Measurements from ENCODE around the gene FAM107B.

The FAM107B gene

DNA sequence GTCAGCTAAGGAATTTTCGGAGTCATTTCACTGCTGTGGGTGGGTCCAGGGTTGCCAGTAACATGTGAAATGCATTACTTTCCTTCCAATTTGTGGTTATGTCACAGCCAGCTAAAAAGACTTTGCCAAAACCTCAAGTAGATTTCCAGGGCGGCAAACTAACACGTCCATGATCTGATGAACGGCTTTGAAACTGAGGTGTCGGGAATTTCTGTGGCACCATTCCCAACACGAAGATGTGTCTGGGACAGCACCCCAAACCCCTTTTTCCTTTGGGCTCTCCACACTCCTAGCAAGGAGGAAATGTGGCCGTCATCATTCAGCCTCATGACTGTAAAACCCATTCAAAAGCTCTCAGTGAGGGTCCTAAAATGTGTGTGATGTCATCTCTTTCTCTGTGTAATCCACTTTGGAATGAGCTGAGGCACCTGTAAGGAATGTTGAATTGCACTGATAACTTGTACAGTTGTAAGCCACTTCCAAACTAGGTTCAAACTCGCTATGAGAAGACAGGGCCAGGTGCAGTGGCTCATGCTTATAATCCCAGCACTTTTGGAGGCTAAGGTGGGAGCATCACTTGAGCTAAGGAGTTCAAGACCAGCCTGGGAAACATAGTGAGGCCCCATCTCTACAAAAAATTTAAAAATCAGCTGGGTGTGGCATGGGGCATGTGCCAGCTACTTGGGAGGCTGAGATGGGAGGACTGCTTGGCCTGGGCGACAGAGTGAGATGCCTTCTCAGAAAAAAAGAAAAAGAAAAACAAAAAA lies 297.9 kb downstream of the FAM107B start:
- DNase-seq, result no peak

DNA sequence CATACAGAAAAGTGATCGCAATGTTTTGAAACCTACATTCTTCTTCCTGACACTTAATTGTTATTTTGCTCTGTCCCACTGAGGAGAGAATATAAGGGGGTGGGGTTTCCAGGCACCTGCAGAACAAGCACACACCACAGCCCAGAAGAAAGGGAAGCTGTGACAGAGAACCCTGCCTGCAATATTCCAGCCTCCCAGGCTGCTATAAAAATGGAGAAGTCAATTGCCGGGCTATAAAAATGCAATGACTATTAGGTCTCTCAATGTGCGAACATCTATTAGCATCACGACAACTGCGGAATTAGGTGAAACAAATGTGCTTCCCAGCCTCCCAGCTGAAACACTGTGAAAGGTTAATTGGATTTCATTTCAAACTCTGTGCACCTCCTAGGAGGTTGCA lies 298.7 kb downstream of the FAM107B start:
- no peak for DNase-seq

DNA sequence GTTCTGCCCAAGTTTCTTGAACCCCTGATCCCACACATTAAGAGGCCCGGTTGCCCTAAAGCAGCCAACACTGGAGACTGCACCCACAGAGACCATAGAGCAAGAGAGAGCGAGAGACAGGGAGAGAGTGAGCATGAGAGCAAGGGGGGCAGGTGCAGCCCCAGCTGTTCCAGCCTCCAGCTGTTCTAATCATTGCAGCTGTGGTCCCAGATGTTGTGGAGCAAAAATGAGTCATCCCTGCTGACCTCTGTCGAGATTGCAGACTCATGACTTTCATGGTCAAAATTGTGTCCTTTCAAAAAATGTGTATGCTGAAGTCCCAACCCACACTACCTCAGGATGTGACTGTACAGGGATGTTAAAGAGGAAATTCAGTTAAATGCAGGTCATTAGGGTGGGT lies 300.0 kb downstream of the FAM107B start:
- DNase-seq, result no peak

DNA sequence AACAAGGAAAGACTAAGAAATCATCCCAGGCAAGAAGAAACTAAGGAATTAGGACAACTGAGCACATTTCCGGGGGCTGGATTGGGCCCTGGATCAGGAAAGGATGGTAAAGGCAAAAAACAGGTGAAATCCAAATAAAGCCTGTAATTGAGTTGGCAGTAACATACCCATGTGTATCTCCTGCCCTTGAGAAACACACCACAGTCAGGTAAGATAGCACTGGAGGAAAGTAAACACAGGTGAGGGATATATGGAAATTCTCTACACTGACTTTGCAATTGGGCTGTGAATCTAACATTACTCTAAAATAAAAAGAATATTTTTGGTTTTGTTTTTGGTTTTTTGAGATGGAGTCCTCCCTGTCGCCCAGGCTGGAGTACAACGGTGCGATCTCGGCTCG lies 303.8 kb downstream of the FAM107B start:
- DNase-seq, result no peak

DNA sequence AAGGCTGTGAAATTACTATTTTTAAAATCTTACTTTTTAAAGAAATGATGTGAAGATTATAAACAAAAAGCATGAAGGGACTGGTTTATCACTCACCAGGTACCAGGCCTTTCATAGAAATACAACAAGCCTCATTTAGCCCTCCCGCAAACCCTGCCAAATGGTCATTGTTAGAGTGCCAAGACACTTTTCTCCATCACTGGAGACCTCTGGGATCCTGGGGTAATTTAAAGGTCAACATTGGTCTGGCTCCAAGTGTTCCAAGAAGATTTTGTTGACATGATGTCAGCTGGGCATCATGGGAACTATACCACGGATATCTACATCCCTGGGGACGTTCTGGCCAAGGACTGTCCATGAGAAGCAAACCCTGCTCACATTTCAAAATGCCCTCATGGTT lies 306.0 kb downstream of the FAM107B start:
- DNase-seq, result no peak

Measured in CD4-positive, alpha-beta T cell treated with Interleukin-10 for 1 hour (primary cell).